ENCODE data around the gene TMEM269.

Gene TMEM269

DNA sequence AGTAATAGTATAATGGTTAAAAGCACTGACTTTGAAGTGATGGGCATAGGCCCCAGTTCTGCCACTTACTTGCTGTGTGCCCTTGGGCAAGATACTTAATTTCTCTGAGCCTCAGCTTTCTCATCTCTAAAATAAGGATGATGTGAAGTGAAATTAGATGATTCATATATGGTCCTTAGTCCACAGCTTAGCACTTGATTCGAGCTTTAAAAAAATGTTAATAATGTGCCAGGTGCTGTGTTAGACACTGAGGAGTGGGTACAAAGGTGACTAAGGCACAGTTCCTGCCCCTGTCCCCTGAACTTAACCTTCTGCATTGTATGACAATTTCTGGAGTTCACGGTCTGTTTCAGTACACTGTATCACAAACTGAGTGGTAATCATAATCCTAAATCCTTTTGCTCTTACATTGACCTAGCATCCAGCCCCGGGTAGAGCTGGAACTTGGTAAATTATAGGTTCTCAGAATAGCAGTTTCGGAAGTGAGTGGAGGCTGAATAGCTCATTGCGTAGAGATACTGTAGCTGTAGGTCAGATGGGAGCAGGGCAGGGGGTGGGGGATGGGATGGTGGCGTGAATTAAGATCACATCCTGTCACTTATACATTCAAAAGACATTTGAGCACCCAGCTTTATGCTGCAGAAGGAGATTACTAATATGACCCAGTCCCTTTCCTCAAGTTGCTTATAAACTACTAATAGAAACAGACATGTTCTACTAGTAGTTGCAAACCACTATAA, 63.1 kb downstream of the TMEM269 start:
- DNase-seq (ENCODE audit: low spot score), result no peak
- in situ Hi-C loops (cut with MboI; ENCODE audit: low pct_unique_long_range_greater_than_20kb, low sequenced_read_pairs, unreplicated experiment), result no loop called here
- TF ChIP-seq, protein P1, sequence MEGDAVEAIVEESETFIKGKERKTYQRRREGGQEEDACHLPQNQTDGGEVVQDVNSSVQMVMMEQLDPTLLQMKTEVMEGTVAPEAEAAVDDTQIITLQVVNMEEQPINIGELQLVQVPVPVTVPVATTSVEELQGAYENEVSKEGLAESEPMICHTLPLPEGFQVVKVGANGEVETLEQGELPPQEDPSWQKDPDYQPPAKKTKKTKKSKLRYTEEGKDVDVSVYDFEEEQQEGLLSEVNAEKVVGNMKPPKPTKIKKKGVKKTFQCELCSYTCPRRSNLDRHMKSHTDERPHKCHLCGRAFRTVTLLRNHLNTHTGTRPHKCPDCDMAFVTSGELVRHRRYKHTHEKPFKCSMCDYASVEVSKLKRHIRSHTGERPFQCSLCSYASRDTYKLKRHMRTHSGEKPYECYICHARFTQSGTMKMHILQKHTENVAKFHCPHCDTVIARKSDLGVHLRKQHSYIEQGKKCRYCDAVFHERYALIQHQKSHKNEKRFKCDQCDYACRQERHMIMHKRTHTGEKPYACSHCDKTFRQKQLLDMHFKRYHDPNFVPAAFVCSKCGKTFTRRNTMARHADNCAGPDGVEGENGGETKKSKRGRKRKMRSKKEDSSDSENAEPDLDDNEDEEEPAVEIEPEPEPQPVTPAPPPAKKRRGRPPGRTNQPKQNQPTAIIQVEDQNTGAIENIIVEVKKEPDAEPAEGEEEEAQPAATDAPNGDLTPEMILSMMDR (IDR thresholded peaks at IDR 0.05; ENCODE audit: extremely low read depth, insufficient read depth, missing control alignments), result no peak

DNA sequence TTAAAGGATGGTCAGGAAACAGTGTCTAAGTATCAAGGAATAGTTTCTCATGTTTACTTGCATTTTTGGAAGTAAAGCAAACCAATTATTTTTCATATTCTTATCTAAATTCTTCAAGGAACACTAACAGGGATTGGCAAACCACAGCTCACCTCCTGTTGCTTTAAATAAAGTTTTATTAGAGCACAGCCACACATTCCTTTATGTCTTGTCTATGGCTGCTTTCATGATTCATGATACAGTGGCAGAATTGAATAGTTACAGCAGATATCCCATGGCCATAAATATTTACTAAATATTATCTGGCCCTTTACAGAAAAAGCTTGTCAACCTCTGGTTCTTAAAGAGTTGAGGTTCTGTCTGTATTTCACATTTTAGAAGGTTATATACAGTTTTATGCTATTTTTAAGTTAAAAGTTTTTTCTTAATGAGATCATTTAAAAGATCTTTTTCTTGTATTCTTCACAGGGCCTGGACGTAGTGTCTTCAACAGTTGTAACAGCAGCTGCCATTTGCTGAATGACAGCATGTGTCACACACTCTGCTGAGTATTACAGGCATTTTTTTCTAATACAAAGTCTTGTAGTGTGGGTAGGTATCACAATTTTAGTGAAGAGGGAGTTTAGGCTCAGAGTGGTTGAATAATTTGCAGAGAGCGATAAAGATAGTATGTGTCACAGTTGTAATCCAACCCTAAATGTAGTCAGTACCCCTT, 64.2 kb downstream of the TMEM269 start:
- in situ Hi-C loops (cut with MboI; ENCODE audit: low pct_unique_long_range_greater_than_20kb, low sequenced_read_pairs, unreplicated experiment), result no loop called here
- no peak for DNase-seq (ENCODE audit: low spot score)
- TF ChIP-seq, protein P1 (IDR thresholded peaks at IDR 0.05; ENCODE audit: extremely low read depth, insufficient read depth, missing control alignments), result no peak

DNA sequence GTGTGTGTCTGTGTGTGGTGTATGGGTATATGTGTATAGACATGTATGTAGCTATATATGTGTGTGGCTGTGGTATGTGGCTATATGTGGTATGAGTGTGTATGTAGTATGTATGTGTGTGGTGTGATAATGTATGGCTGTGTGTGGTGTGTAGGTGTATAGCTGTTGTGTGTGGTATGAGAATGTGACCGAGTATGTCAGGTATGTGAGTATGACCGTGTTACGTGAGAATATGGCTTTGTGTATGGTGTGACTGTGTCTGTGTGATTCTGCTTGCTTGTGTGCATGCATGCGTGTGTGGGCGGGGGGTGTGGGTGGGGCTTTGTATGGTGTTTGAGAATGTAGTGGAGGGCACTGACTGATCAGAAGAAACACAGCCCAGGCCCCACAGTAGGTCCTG, 65.2 kb downstream of the TMEM269 start:
- in situ Hi-C loops (cut with MboI; ENCODE audit: low pct_unique_long_range_greater_than_20kb, low sequenced_read_pairs, unreplicated experiment), result no loop called here
- TF ChIP-seq, protein P1 (IDR thresholded peaks at IDR 0.05; ENCODE audit: extremely low read depth, insufficient read depth, missing control alignments), result no peak
- DNase-seq (ENCODE audit: low spot score), result no peak

Data from GM13977 (cell line).